HG02943 (cell line): Measurements from ENCODE around the gene EFCAB10.
"Not testable (repeated sequence)": the region's sequence is repeated elsewhere in the genome, so short reads cannot be mapped to it uniquely, and the experiment has no call there.

Source experiments
- ATAC-seq: cut with Tn5 transposase; IDR thresholded peaks from one replicate; pipeline ENCODE4 v1.9.1; 2021; ENCODE audit warnings: mild to moderate bottlenecking, low read depth, moderate library complexity; ENCODE audit not compliant: unreplicated experiment

EFCAB10 gene

GRCh38 chr7:105532709-105533460 is 48.4 kb downstream of the EFCAB10 start:
- no peak for ATAC-seq

DNA sequence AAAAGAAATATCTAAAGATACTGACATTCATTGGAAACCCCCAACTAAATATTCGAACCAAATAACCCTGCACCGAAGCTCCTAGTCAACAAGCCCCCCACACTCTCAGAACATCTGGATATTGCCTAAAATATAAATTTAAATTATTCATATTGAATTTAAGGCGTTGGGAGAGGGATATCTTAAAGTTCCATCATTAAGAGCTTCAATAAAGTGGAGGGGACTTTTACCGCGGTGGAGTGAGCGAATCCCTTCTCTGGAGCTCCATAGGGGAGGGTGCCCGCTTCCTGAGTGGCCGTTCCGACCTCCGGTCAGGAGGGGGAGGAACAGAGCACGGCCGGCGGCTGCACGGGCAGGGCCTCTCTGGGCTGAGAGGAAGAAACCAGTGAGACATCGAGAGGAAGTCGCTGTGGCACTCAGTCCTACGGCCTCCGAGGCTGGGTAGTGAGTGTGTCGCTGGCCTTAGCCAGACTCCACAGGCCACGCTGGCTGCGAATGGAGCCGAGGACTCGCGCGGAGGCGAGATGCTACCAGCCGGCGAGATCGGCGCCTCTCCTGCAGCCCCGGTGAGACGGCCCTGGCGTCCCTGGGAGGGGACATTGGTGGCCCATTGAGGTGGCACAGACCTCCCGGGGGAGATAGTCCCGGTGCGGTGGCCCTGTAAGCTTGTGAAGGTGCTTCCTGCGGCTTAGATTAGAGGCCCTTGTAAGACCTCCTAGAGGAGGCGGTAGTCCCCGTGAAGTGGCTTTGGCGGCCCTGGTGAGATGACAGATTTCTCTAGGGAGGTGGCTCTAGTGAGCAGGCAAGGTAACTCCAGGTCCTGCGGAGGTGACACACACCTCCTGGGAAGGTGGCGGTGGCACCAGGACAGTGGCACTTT is 49.3 kb downstream of the EFCAB10 start, which contains the start of gene RINT1:
Gene RINT1, plus strand, starts transcription at position 410 of the 880 bp plus-strand sequence. Its CDS starts 115 bp downstream, at position 525.
- ATAC-seq = peak; percentile 94

DNA sequence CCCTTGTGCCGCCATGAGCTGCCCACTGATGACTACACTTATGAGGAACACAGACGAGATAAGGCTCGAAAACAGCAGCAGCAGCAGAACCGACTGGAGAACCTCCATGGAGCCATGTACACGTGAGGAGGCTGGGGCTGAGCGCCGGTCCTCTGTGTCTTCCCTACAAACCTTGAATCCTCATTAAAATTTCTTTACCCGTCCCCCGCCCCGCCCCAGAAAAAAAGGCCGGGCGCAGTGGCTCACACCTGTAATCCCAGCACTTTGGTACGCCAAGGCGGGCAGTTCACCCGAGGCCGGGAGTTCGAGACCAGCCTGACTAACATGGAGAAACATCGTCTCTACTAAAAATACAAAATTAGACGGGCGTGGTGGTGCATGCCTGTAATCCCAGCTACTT is 50.7 kb downstream of the EFCAB10 start:
- ATAC-seq = no peak

- ATAC-seq = no peak
These were observed 51.2 kb downstream of the EFCAB10 start for GRCh38 chr7:105530126-105530525.

GRCh38 chr7:105527737-105528136 is 53.6 kb downstream of the EFCAB10 start:
- not testable (repeated sequence) for ATAC-seq

- ATAC-seq = no peak
These were observed 56.5 kb downstream of the EFCAB10 start for GRCh38 chr7:105524840-105525239.

- ATAC-seq = not testable (repeated sequence)
These were observed 56.9 kb downstream of the EFCAB10 start for GRCh38 chr7:105524423-105524822.

- peak; percentile 78 for ATAC-seq
These were observed 59.4 kb downstream of the EFCAB10 start, which contains the start of gene PUS7 for GRCh38 chr7:105521717-105522463. PUS7 (minus strand) TSS chr7:105522271; CDS start chr7:105508512, 13,759 bp downstream.

DNA sequence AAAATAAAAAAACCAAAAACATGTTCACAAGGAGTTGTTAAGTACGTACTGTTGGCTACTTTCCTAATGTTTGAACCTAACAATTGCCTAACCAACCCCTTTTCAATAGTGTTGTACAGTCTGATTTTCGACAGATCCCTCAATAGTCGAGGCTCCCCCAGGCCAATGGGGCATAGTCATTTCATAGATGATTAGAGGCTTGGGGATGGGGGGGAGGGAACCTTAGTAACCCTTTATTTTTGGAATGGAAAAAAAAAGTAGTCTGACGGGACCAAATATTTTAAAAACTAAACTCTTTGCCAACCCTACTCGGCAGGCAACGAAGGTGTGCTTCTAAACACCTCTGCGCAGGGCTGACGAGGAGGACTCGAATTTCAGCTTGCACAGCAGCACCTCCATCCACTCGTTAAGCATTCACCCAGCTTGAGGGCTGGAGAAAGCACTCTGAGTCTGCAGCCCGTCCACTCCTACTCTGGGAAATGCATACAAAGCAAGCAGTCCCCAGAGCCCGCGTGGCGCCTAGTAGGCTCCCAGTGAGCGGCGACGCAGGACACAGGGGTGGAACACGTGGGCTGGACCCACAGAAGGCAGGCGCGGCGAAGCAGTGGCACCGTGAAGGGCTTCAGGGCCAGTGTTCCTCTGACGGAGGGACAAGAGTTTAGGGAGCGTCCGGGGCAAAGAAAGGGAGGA is 60.1 kb downstream of the EFCAB10 start:
- ATAC-seq = peak; percentile 38

DNA sequence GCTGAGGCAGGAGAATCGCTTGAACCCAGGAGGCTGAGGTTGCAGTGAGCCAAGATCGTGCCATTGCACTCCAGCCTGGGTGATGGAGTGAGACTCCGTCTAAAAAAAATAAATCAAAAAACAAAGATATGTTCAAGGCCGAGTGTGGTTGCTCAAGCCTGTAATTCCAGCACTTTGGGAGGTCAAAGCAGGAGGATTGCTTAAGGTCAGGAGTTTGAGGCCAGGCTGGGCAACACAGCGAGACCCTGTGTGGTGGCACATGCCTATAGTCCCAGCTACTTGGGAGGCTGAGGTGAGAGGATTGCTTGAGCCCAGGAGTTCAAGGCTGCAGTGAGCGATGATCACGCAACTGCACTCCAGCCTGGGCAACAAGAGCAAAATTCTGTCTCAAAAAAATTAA is 60.7 kb downstream of the EFCAB10 start:
- not testable (repeated sequence) for ATAC-seq

DNA sequence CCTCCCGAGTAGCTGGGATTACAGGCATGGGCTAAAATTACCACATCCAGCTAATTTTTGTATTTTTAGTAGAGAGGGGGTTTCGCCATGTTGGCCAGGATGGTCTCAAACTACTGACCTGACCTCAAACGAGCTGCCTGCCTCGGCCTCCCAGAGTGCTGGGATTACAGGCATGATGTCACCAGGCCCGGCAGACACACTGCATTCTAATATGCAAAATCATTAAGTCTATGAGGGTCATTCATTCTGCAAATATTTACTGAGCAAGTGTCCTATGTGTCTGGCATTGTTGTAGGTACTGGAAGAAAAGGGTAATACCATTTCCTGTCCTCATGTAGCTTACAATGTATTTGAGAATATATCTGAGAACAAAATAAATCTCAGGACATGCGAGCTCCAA is 61.9 kb downstream of the EFCAB10 start:
- no peak for ATAC-seq

- not testable (repeated sequence) for ATAC-seq
These were observed 65.7 kb downstream of the EFCAB10 start for GRCh38 chr7:105515610-105516009.
